NCI-H748 (cell line): ENCODE data around the gene NDUFB2.
"Not testable (repeated sequence)": the region's sequence is repeated elsewhere in the genome, so short reads cannot be mapped to it uniquely, and the experiment has no call there.

ENCODE experiments used
- DNase-seq: peaks from one replicate; lab custom pipeline; 2025; ENCODE audit not compliant: unreplicated experiment; lab: John Stamatoyannopoulos, UW

Gene NDUFB2

GRCh38 chr7:140734096-140734495 is 37.6 kb downstream of the NDUFB2 start:
- no peak for DNase-seq

GRCh38 chr7:140734729-140735128 is 38.2 kb downstream of the NDUFB2 start:
- no peak for DNase-seq

- DNase-seq = no peak
These were observed 41.8 kb downstream of the NDUFB2 start for GRCh38 chr7:140738280-140738679.

- not testable (repeated sequence) for DNase-seq
These were observed 46.7 kb downstream of the NDUFB2 start for GRCh38 chr7:140743255-140743654.

- DNase-seq = no peak
These were observed 47.5 kb downstream of the NDUFB2 start for GRCh38 chr7:140744005-140744404.

- DNase-seq = no peak
These were observed 49.0 kb downstream of the NDUFB2 start for GRCh38 chr7:140745266-140746058.

- no peak for DNase-seq
These were observed 50.2 kb downstream of the NDUFB2 start for GRCh38 chr7:140746751-140747150.

- no peak for DNase-seq
These were observed 56.0 kb downstream of the NDUFB2 start for GRCh38 chr7:140752533-140752932.

- DNase-seq = no peak
These were observed 58.0 kb downstream of the NDUFB2 start for GRCh38 chr7:140754506-140754905.
